Measurements from ENCODE around the gene RHBG.

GRCh38 chr1:156365754-156366153, 3.3 kb upstream of the RHBG start:
- TF ChIP-seq POLR2A (IDR thresholded peaks at IDR 0.05) (no peak), CTCF (IDR thresholded peaks at IDR 0.05) (no peak)
